ENCODE data around the gene THSD4. TPM values are rescaled to one million over a fixed set of nuclear protein-coding genes. Genes with fewer than 3 reads are reported as not detected.

The THSD4 gene
- polyA plus RNA-seq, 2 of the 4 experiments (the other 2 are of a cell fraction): 15.8 to 40.7 TPM

GRCh38 chr15:71728881-71729280 is 613.6 kb downstream of the THSD4 start:
- H3K27ac ChIP-seq: no peak overlapping the region
- no peaks in the 10 kb centered on the region for H3K9me3 ChIP-seq
- no peak for DNase-seq (ENCODE audit: low read depth in 1 of 2, low spot score in 1 of 2)
- no peak overlapping the region for H3K4me3 ChIP-seq
- ATAC-seq: no peak
- TF ChIP-seq TFCP2L1 (CRISPR knock-in tag; IDR thresholded peaks at IDR 0.05): no peak
- no peak for TF ChIP-seq BHLHE40 (IDR thresholded peaks at IDR 0.05; ENCODE audit: low read depth, low read length)
- TF ChIP-seq RCOR1 (IDR thresholded peaks at IDR 0.05; ENCODE audit: low read depth, low read length): no peak
- TF ChIP-seq HMGXB4 (CRISPR knock-in tag; IDR thresholded peaks at IDR 0.05; ENCODE audit: borderline replicate concordance): no peak
- TF ChIP-seq RAD21 (conservative IDR thresholded peaks at IDR 0.05 in 1 of 2, IDR thresholded peaks at IDR 0.05 in 1 of 2): no peak
- no peak for TF ChIP-seq JUN (IDR thresholded peaks at IDR 0.05)
- TF ChIP-seq REST (IDR thresholded peaks at IDR 0.05): no peak
- no peak for TF ChIP-seq FOXS1 (CRISPR knock-in tag; IDR thresholded peaks at IDR 0.05)
- no peak for TF ChIP-seq TP53 (CRISPR knock-in tag; IDR thresholded peaks at IDR 0.05)
- TF ChIP-seq GATA3 (IDR thresholded peaks at IDR 0.05; ENCODE audit: borderline replicate concordance): no peak
- TF ChIP-seq CHD4 (IDR thresholded peaks at IDR 0.05; ENCODE audit: borderline replicate concordance): no peak
- TF ChIP-seq NFE2L2 (conservative IDR thresholded peaks at IDR 0.05; ENCODE audit: low read length): no peak
- no peak for TF ChIP-seq HOXA7 (CRISPR knock-in tag; IDR thresholded peaks at IDR 0.05)
- no peak for TF ChIP-seq CTCF (IDR thresholded peaks at IDR 0.05)
- no peak for TF ChIP-seq EP300 (IDR thresholded peaks at IDR 0.05)
- no peak for TF ChIP-seq ZFP36 (IDR thresholded peaks at IDR 0.05; ENCODE audit: borderline replicate concordance, partially characterized antibody)
- TF ChIP-seq PBX3 (IDR thresholded peaks at IDR 0.05): no peak
- ChIA-PET CTCF (interaction anchor here (0.7 to 6.9 kb wide), 10 partner anchors 12 to 427 kb away, joined by 3 to 84 read pairs (median 8); no protein-coding TSS in a partner anchor), POLR2A (interaction anchor here (0.6 kb wide), 1 partner anchor 15 kb away, joined by 3 read pairs; no protein-coding TSS in a partner anchor)
- peaks cover 11% of the 10 kb centered on the region; the same call in 2 of the 3 replicates for H3K4me1 ChIP-seq
- no peak overlapping the region for H3K4me2 ChIP-seq
- 91% methylated on average over 3 of the region's 3 CpGs for WGBS (ENCODE audit: missing lambda C conversion rate)
- no peak for FAIRE-seq

GRCh38 chr15:71729319-71729718 is 614.0 kb downstream of the THSD4 start:
- Histone ChIP-seq H3K27ac (no peak overlapping the region), H3K9me3 (no peaks in the 10 kb centered on the region), H3K4me2 (no peak overlapping the region), H3K4me1 (peaks cover 11% of the 10 kb centered on the region; the same call in 2 of the 3 replicates), H3K4me3 (no peak overlapping the region)
- DNase-seq (ENCODE audit: low read depth in 1 of 2, low spot score in 1 of 2) (no peak), FAIRE-seq (no peak), ATAC-seq (no peak)
- TF ChIP-seq ATOH8 (CRISPR knock-in tag; IDR thresholded peaks at IDR 0.05; ENCODE audit: low read depth) (no peak), MAFK (IDR thresholded peaks at IDR 0.05; ENCODE audit: partially characterized antibody) (peak; percentile 63)
- WGBS (ENCODE audit: missing lambda C conversion rate): 76% methylated on average over 2 of the region's 2 CpGs
- CTCF ChIA-PET: interaction anchor here (0.7 to 6.9 kb wide), 16 partner anchors 10 to 756 kb away, joined by 3 to 84 read pairs (median 6); no protein-coding TSS in a partner anchor
- POLR2A ChIA-PET: interaction anchor here (0.6 kb wide), 1 partner anchor 14 kb away, joined by 3 read pairs; no protein-coding TSS in a partner anchor

Measured in A549 (cell line).